Colonic mucosa (tissue), 4 donors: ENCODE measurements around the gene ATF7. TPM values are rescaled to one million over a fixed set of nuclear protein-coding genes. Genes with fewer than 3 reads are reported as not detected.

Source experiments
- DNase-seq: peaks from one replicate; pipeline ENCODE4 v3.0.0-alpha.2; 2020
- H3K27ac ChIP-seq: fragments of 200-600 bp; one replicate; pipeline ENCODE4 v1.8.0; 2021
- H3K27me3 ChIP-seq: fragments of 200-600 bp; one replicate; pipeline ENCODE4 v1.8.0; 2021
- H3K36me3 ChIP-seq: fragments of 200-600 bp; one replicate; pipeline ENCODE4 v1.8.0; 2021
- H3K4me1 ChIP-seq: fragments of 200-600 bp; one replicate; pipeline ENCODE4 v1.8.0; 2021; ENCODE audit warnings: mild to moderate bottlenecking
- H3K4me3 ChIP-seq: fragments of 200-600 bp; one replicate; pipeline ENCODE4 v1.8.0; 2021
- H3K9ac ChIP-seq, 2 donors: one replicate each; pipeline ENCODE4 v1.7.0; 2013; ENCODE audit warnings: control low read depth in 2 of 2, low read depth in 2 of 2, low read length in 2 of 2
- H3K9me3 ChIP-seq: fragments of 200-600 bp; one replicate; pipeline ENCODE4 v1.8.0; 2021
- CTCF ChIP-seq: fragments of 200-600 bp; IDR thresholded peaks from one replicate; pipeline ENCODE4 v1.8.0; 2022; ENCODE audit warnings: antibody characterized with exemption, mild to moderate bottlenecking
- intact Hi-C: fragments of 100-400 bp; cut with DNase I; formaldehyde crosslinking; loops from one replicate; pipeline ENCODE4 v1.14.1; 2022
- total RNA-seq, 2 donors: library from RNA; stranded (reverse); fragmentation: NEBNext Ultra II Directional in 1 of 2; extraction: Animal tissue kit (Norgen Biotek cat#: 25700) in 1 of 2; gene quantifications; one replicate each; pipeline ENCODE4 v1.2.1, GENCODE V29; 2021
- donor health status: healthy.
- donor health status: DM: no; HTN: no; CAD: no.
- donor health status: DM: no; HTN: no; CAD: no.

Gene ATF7
- total RNA-seq, 2 donors from 2014 or later = 31.1 to 38.5 TPM

GRCh38 chr12:53586745-53587144, 39.4 kb downstream of the ATF7 start:
- Histone ChIP-seq H3K4me1 (peaks cover 4% of the 10 kb centered on the region), H3K36me3 (no peaks in the 10 kb centered on the region), H3K9ac (no peak overlapping the region), H3K27ac (no peak overlapping the region), H3K9me3 (no peaks in the 10 kb centered on the region), H3K4me3 (no peak overlapping the region), H3K27me3 (no peaks in the 10 kb centered on the region)
- no peak for TF ChIP-seq CTCF
- DNase-seq = no peak
- intact Hi-C loops = no loop called here

GRCh38 chr12:53585448-53586125, 40.6 kb downstream of the ATF7 start:
- H3K27ac ChIP-seq = no peak overlapping the region
- no peaks in the 10 kb centered on the region for H3K36me3 ChIP-seq
- H3K27me3 ChIP-seq = no peaks in the 10 kb centered on the region
- intact Hi-C loops = no loop called here
- H3K4me1 ChIP-seq = no peaks in the 10 kb centered on the region
- no peak overlapping the region for H3K4me3 ChIP-seq
- no peak for DNase-seq
- H3K9ac ChIP-seq = no peak overlapping the region
- H3K9me3 ChIP-seq = no peaks in the 10 kb centered on the region
- TF ChIP-seq CTCF = no peak

- no peak overlapping the region for H3K9ac ChIP-seq
- intact Hi-C loops = no loop called here
- DNase-seq = no peak
- no peak overlapping the region for H3K27ac ChIP-seq
- H3K9me3 ChIP-seq = no peaks in the 10 kb centered on the region
- no peak for TF ChIP-seq CTCF
- H3K4me1 ChIP-seq = no peaks in the 10 kb centered on the region
- no peaks in the 10 kb centered on the region for H3K27me3 ChIP-seq
- H3K36me3 ChIP-seq = no peaks in the 10 kb centered on the region
- H3K4me3 ChIP-seq = no peak overlapping the region
These were observed 46.6 kb downstream of the ATF7 start for GRCh38 chr12:53579545-53579955.

- H3K27ac ChIP-seq = no peak overlapping the region
- no peaks in the 10 kb centered on the region for H3K36me3 ChIP-seq
- no peak for DNase-seq
- H3K4me1 ChIP-seq = no peaks in the 10 kb centered on the region
- no peaks in the 10 kb centered on the region for H3K27me3 ChIP-seq
- H3K9me3 ChIP-seq = no peaks in the 10 kb centered on the region
- intact Hi-C loops = no loop called here
- H3K4me3 ChIP-seq = no peak overlapping the region
- no peak for TF ChIP-seq CTCF
- no peak overlapping the region for H3K9ac ChIP-seq
These were observed 47.4 kb downstream of the ATF7 start for GRCh38 chr12:53578783-53579182.

GRCh38 chr12:53577941-53578352, 48.2 kb downstream of the ATF7 start:
- no peak for DNase-seq
- TF ChIP-seq CTCF = no peak
- no peaks in the 10 kb centered on the region for H3K27me3 ChIP-seq
- no peaks in the 10 kb centered on the region for H3K36me3 ChIP-seq
- H3K9ac ChIP-seq = no peak overlapping the region
- no peaks in the 10 kb centered on the region for H3K9me3 ChIP-seq
- no peak overlapping the region for H3K27ac ChIP-seq
- no peaks in the 10 kb centered on the region for H3K4me1 ChIP-seq
- no peak overlapping the region for H3K4me3 ChIP-seq
- intact Hi-C loops = no loop called here
